Type B pancreatic cell (in vitro differentiated cells): ENCODE data around the gene CHMP1A. TPM values are rescaled to one million over a fixed set of nuclear protein-coding genes. Genes with fewer than 3 reads are reported as not detected.
A peak's percentile ranks its signal among the peaks of the same experiment; 100 is the strongest.

Experiments
- DNase-seq: peaks from one replicate; pipeline ENCODE4 v3.0.0; 2021; ENCODE audit warnings: mixed read lengths; ENCODE audit not compliant: unreplicated experiment; ENCODE audit errors: extremely low spot score
- H3K27ac Mint-ChIP-seq: 2 replicates; pipeline ENCODE4 v1.8.0; 2021; ENCODE audit warnings: mild to moderate bottlenecking, mixed read lengths
- H3K27me3 Mint-ChIP-seq: 2 replicates; pipeline ENCODE4 v1.8.0; 2021; ENCODE audit warnings: mixed read lengths
- H3K36me3 Mint-ChIP-seq: 2 replicates; pipeline ENCODE4 v1.8.0; 2021; ENCODE audit warnings: mixed read lengths
- H3K4me1 Mint-ChIP-seq: one replicate; pipeline ENCODE4 v1.8.0; 2021; ENCODE audit warnings: mixed read lengths; ENCODE audit not compliant: unreplicated experiment
- H3K4me3 Mint-ChIP-seq: 2 replicates; pipeline ENCODE4 v1.8.0; 2021; ENCODE audit warnings: mild to moderate bottlenecking, mixed read lengths
- H3K9me3 Mint-ChIP-seq: 2 replicates; pipeline ENCODE4 v1.8.0; 2021; ENCODE audit warnings: mixed read lengths
- total RNA-seq: library from RNA; stranded (reverse); gene quantifications from 2 replicates; pipeline ENCODE4 v1.2.1, GENCODE V29; 2021; ENCODE audit warnings: low replicate concordance
- TF ChIP-seq, protein P1 (sequence below): fragments of 200-600 bp; sonication (generic); conservative IDR thresholded peaks from 2 replicates; pipeline ENCODE4 v1.5.0; 2021; ENCODE audit warnings: antibody characterized with exemption, mild to moderate bottlenecking

The CHMP1A gene
- total RNA-seq, 1 donor from 2014 or later, result 93.4 TPM

DNA sequence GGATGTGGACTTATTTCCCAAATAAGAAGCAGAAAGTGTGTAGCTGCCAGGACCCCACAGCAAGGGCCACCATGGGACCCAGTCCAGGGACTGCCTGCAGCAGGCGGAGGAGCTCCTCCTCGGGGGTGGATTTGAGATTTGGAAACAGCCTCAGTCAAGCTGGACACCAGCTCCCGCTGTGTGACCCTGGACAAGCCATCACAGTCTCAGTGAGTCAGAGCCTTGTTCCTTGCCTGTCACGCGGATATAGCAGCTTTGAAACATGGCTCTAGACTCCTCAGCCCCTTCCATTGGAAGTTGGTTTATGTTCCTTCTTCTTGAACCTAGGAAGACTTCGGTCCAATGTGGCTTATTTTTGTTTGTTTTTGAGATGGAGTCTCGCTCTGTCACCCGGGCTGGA is 56.6 kb downstream of the CHMP1A start:
- peaks cover 4% of the 10 kb centered on the region for H3K27me3 Mint-ChIP-seq
- TF ChIP-seq, protein P1, sequence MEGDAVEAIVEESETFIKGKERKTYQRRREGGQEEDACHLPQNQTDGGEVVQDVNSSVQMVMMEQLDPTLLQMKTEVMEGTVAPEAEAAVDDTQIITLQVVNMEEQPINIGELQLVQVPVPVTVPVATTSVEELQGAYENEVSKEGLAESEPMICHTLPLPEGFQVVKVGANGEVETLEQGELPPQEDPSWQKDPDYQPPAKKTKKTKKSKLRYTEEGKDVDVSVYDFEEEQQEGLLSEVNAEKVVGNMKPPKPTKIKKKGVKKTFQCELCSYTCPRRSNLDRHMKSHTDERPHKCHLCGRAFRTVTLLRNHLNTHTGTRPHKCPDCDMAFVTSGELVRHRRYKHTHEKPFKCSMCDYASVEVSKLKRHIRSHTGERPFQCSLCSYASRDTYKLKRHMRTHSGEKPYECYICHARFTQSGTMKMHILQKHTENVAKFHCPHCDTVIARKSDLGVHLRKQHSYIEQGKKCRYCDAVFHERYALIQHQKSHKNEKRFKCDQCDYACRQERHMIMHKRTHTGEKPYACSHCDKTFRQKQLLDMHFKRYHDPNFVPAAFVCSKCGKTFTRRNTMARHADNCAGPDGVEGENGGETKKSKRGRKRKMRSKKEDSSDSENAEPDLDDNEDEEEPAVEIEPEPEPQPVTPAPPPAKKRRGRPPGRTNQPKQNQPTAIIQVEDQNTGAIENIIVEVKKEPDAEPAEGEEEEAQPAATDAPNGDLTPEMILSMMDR, result no peak
- no peaks in the 10 kb centered on the region for H3K36me3 Mint-ChIP-seq
- H3K4me1 Mint-ChIP-seq, result peaks cover 5% of the 10 kb centered on the region
- no peak for DNase-seq
- H3K27ac Mint-ChIP-seq, result no peak overlapping the region
- H3K9me3 Mint-ChIP-seq, result no peaks in the 10 kb centered on the region
- no peak overlapping the region for H3K4me3 Mint-ChIP-seq

DNA sequence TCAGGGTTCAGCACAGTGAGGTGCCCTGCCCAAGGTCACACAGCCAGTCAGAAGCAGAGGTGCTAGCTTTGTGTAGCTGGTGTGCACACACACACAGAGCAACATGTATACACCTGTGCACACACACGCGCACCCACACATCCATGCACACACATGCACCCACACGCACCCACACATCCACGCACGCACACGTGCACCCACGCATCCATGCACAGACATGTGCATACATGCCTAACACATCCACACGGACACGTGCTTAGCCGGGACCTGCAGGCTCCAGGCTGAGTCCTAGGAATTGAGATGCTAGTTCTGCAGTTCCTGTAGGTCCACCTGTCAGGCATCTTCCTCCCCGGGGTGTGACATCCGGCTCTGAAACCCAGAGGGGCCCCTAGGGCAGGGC is 57.1 kb downstream of the CHMP1A start:
- Mint-ChIP-seq H3K4me3 (no peak overlapping the region), H3K36me3 (no peaks in the 10 kb centered on the region), H3K27ac (no peak overlapping the region), H3K4me1 (peaks cover 5% of the 10 kb centered on the region), H3K9me3 (no peaks in the 10 kb centered on the region), H3K27me3 (peaks cover 4% of the 10 kb centered on the region)
- no peak for DNase-seq
- TF ChIP-seq, protein P1, result no peak

DNA sequence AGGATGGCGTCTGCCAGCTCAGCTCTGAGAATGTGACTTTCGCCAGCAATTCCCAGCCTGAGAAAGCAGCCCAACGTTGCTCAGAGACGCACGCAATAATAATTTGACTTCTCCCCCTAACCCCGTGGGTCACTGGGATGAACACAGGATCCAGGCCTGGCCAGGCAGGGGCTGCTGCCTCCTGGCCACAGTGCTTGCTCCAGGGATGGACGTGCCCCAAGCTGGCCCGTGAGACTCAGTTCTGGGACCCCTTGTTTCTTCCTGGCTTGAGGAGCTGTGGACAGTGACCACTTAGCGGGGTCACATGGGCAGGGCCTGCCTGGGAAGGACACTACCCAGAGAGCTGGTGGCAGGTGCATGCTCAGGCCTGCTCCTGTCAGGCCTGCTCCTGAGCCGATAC is 57.6 kb downstream of the CHMP1A start:
- H3K4me1 Mint-ChIP-seq, result peaks cover 5% of the 10 kb centered on the region
- H3K27ac Mint-ChIP-seq, result no peak overlapping the region
- no peaks in the 10 kb centered on the region for H3K9me3 Mint-ChIP-seq
- H3K4me3 Mint-ChIP-seq, result no peak overlapping the region
- TF ChIP-seq, protein P1, result no peak
- no peaks in the 10 kb centered on the region for H3K36me3 Mint-ChIP-seq
- H3K27me3 Mint-ChIP-seq, result peaks cover 4% of the 10 kb centered on the region
- DNase-seq, result no peak

DNA sequence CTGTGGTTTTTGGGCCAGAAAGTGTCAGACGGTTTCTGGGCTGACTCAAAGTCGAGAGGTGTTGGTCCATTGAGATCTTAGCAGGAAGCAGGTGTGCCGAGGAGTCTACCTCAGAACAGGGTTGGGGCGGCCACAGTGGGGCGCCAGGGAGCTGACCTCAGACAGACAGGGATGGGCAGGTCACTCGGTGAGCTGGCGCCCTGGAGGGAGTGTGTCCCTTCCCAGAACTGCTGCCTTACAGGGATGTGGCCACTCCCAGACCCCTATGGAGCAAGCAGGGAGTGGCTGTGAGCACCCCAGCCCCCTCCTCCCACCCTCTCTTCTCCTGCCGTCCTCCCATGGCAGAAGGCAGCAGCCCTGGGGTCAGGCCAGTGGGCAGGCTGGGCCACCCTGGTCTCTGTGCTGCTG is 58.1 kb downstream of the CHMP1A start:
- Mint-ChIP-seq H3K4me1 (peaks cover 5% of the 10 kb centered on the region), H3K36me3 (no peaks in the 10 kb centered on the region), H3K9me3 (no peaks in the 10 kb centered on the region), H3K27ac (no peak overlapping the region), H3K27me3 (peaks cover 4% of the 10 kb centered on the region), H3K4me3 (no peak overlapping the region)
- DNase-seq, result no peak
- TF ChIP-seq, protein P1, result peak; percentile 48

DNA sequence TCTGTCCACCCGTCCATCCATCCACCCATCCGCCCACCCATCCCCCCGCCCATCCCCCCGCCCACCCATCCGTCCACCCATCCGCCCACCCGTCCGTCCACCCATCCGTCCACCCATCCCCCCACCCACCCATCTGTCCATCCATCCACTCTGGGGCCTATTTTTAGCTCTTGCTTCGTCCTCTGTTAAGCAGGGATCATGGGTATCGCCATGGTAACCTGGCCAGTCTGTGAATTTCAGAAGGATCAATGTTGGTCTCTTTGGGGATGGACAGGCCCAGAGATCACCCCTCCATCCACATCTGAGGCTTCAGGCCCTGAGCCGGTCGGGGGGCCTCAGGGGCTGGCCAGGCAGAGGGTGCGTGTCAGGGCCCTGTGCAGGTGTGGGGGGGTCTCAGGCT is 59.3 kb downstream of the CHMP1A start:
- DNase-seq, result no peak
- no peak overlapping the region for H3K4me3 Mint-ChIP-seq
- no peaks in the 10 kb centered on the region for H3K9me3 Mint-ChIP-seq
- H3K27ac Mint-ChIP-seq, result no peak overlapping the region
- H3K27me3 Mint-ChIP-seq, result peaks cover 4% of the 10 kb centered on the region
- H3K4me1 Mint-ChIP-seq, result peaks cover 5% of the 10 kb centered on the region
- TF ChIP-seq, protein P1, result no peak
- no peaks in the 10 kb centered on the region for H3K36me3 Mint-ChIP-seq

DNA sequence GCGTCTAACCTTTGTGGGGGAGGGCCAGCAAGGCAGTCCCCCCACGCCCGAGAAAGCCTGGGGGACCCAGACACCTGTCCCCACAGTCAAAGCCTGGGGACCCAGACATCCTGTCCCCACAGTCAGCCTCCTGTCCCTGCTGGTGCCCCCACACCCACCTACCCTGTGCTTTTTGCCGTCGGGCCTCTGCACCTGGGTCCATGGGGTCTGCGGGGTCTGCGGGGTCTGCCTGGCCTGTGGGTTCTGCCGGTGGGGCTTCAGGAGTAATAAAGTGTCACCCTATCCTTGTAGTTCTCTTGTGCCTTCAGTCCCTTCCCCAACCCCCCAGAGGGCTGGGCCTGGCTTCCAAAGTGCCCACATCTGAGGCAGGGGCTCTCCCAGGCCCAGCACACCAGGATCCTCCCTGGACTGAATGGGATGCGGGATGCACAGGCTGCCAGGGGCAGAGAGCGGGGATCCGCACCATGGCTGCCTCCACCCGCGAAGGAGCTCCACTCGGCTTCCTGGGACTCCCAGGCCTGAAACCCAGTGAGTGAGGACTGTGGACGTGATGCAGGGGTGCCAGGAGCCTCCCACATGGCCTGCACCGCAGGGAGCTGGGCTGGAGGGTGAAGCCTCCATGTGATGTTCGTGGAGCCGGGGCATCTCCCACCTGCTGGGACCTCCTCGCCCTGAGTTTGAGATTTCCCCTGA is 60.4 kb downstream of the CHMP1A start:
- H3K4me1 Mint-ChIP-seq, result no peaks in the 10 kb centered on the region
- H3K27ac Mint-ChIP-seq, result no peak overlapping the region
- no peaks in the 10 kb centered on the region for H3K36me3 Mint-ChIP-seq
- DNase-seq, result no peak
- no peaks in the 10 kb centered on the region for H3K27me3 Mint-ChIP-seq
- no peak overlapping the region for H3K4me3 Mint-ChIP-seq
- TF ChIP-seq, protein P1, result no peak
- no peaks in the 10 kb centered on the region for H3K9me3 Mint-ChIP-seq
